HCT116 (cell line): ENCODE results near the gene FN3K.

Source experiments
- EZH2 ChIP-seq: fragments of 200-600 bp; sonication (generic); IDR thresholded peaks from 2 replicates; pipeline ENCODE4 v1.6.1; 2017; ENCODE audit warnings: antibody characterized with exemption, mixed run types
- EZH2phosphoT487 ChIP-seq: fragments of 200-600 bp; IDR thresholded peaks from 2 replicates; pipeline ENCODE4 v1.6.1; 2018; ENCODE audit warnings: antibody characterized with exemption, borderline replicate concordance
- JUND ChIP-seq: IDR thresholded peaks from 2 replicates; pipeline ENCODE4 v1.6.1; 2012
- MAX ChIP-seq: IDR thresholded peaks from 2 replicates; pipeline ENCODE4 v1.6.1; 2012
- POLR2A ChIP-seq: IDR thresholded peaks from 2 replicates; pipeline ENCODE4 v1.7.0; 2011; ENCODE audit warnings: borderline replicate concordance; ENCODE audit not compliant: insufficient read depth, insufficient read length; ENCODE audit errors: extremely low read depth
- POLR2AphosphoS5 ChIP-seq: IDR thresholded peaks from 2 replicates; pipeline ENCODE4 v1.6.1; 2011; ENCODE audit warnings: mild to moderate bottlenecking, low read depth, low read length, moderate library complexity
- YY1 ChIP-seq: IDR thresholded peaks from 2 replicates; pipeline ENCODE4 v1.6.1; 2011; ENCODE audit warnings: low read length, low read depth, moderate library complexity, mild to moderate bottlenecking; ENCODE audit not compliant: insufficient replicate concordance; ENCODE audit errors: extremely low read depth
- ZBTB33 ChIP-seq: IDR thresholded peaks from 2 replicates; pipeline ENCODE4 v1.6.1; 2011; ENCODE audit warnings: mild to moderate bottlenecking, low read length, moderate library complexity; ENCODE audit not compliant: insufficient replicate concordance; ENCODE audit errors: extremely low read depth
- TF ChIP-seq, protein P1 (sequence below): IDR thresholded peaks from 2 replicates; pipeline ENCODE4 v1.6.1; 2012; ENCODE audit warnings: low read depth
- TF ChIP-seq, protein P2 (sequence below), 3 experiments: fragments of 200-600 bp in 1 of 3; sonication (generic) in 1 of 3; IDR thresholded peaks in 2 of 3; conservative IDR thresholded peaks in 1 of 3; 2 replicates each; pipeline ENCODE4 v1.5.1; 2012 to 2017; ENCODE audit warnings: low read depth in 2 of 3, low read length in 2 of 3, antibody characterized with exemption in 1 of 3, borderline replicate concordance in 1 of 3, control low read depth in 1 of 3, mild to moderate bottlenecking in 1 of 3, mixed read lengths in 1 of 3, mixed run types in 1 of 3, moderate library complexity in 1 of 3; ENCODE audit not compliant: insufficient read depth in 1 of 3
- TF ChIP-seq, protein P3 (sequence below): IDR thresholded peaks from 2 replicates; pipeline ENCODE4 v1.6.1; 2012

- TF ChIP-seq, protein P1, sequence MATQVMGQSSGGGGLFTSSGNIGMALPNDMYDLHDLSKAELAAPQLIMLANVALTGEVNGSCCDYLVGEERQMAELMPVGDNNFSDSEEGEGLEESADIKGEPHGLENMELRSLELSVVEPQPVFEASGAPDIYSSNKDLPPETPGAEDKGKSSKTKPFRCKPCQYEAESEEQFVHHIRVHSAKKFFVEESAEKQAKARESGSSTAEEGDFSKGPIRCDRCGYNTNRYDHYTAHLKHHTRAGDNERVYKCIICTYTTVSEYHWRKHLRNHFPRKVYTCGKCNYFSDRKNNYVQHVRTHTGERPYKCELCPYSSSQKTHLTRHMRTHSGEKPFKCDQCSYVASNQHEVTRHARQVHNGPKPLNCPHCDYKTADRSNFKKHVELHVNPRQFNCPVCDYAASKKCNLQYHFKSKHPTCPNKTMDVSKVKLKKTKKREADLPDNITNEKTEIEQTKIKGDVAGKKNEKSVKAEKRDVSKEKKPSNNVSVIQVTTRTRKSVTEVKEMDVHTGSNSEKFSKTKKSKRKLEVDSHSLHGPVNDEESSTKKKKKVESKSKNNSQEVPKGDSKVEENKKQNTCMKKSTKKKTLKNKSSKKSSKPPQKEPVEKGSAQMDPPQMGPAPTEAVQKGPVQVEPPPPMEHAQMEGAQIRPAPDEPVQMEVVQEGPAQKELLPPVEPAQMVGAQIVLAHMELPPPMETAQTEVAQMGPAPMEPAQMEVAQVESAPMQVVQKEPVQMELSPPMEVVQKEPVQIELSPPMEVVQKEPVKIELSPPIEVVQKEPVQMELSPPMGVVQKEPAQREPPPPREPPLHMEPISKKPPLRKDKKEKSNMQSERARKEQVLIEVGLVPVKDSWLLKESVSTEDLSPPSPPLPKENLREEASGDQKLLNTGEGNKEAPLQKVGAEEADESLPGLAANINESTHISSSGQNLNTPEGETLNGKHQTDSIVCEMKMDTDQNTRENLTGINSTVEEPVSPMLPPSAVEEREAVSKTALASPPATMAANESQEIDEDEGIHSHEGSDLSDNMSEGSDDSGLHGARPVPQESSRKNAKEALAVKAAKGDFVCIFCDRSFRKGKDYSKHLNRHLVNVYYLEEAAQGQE = no peak
- TF ChIP-seq, protein P2, sequence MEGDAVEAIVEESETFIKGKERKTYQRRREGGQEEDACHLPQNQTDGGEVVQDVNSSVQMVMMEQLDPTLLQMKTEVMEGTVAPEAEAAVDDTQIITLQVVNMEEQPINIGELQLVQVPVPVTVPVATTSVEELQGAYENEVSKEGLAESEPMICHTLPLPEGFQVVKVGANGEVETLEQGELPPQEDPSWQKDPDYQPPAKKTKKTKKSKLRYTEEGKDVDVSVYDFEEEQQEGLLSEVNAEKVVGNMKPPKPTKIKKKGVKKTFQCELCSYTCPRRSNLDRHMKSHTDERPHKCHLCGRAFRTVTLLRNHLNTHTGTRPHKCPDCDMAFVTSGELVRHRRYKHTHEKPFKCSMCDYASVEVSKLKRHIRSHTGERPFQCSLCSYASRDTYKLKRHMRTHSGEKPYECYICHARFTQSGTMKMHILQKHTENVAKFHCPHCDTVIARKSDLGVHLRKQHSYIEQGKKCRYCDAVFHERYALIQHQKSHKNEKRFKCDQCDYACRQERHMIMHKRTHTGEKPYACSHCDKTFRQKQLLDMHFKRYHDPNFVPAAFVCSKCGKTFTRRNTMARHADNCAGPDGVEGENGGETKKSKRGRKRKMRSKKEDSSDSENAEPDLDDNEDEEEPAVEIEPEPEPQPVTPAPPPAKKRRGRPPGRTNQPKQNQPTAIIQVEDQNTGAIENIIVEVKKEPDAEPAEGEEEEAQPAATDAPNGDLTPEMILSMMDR (IDR thresholded peaks at IDR 0.05 in 2 of 3, conservative IDR thresholded peaks at IDR 0.05 in 1 of 3; ENCODE audit: borderline replicate concordance in 1 of 3, insufficient read depth in 1 of 3, low read depth in 2 of 3, low read length in 2 of 3) = no peak
- TF ChIP-seq ZBTB33 (no peak), POLR2AphosphoS5 (no peak), EZH2 (no peak), JUND (no peak), POLR2A (no peak), MAX (no peak), YY1 (no peak), EZH2phosphoT487 (no peak)
- TF ChIP-seq, protein P3, sequence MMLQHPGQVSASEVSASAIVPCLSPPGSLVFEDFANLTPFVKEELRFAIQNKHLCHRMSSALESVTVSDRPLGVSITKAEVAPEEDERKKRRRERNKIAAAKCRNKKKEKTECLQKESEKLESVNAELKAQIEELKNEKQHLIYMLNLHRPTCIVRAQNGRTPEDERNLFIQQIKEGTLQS = no peak
Observed at GRCh38 chr17:82748756-82749155, 13.3 kb downstream of the FN3K start.
